Tibial nerve (tissue), 3 donors: ENCODE data around the gene EAF1.

Experiments
- POLR2A ChIP-seq, 2 donors: fragments of 450-650 bp; IDR thresholded peaks; one replicate each; pipeline ENCODE4 v1.6.1; 2017; ENCODE audit warnings: antibody characterized with exemption in 2 of 2, mild to moderate bottlenecking in 2 of 2, moderate library complexity in 2 of 2
- TF ChIP-seq, protein P1 (sequence below), 5 experiments: fragments of 200-600 bp in 3 of 5; fragments of 450-650 bp in 2 of 5; sonication (generic) in 3 of 5; IDR thresholded peaks; one replicate each; pipeline ENCODE4 v1.5.1; 2016 to 2019; ENCODE audit warnings: antibody characterized with exemption in 5 of 5, mild to moderate bottlenecking in 3 of 5, moderate library complexity in 2 of 5

DNA sequence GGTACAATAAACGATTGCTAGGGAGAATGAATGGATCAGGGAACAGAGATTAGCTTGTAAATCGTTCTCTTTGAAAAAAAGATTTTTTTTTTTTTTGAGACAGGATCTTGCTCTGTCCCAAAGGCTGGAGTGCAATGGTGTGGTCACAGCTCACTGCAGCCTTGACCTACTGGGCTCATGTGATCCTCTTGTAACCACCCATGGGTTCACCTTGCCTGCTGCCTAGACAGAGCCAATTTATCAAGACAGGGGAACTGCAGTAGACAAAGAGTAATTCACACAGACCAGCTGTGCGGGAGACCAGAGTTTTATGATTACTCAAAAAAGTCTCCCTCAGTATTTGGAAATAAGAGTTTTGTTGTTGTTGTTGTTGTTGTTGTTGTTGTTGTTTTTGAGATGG, 39.7 kb upstream of the EAF1 start:
- TF ChIP-seq POLR2A (IDR thresholded peaks at IDR 0.05): no peak
- TF ChIP-seq, protein P1, sequence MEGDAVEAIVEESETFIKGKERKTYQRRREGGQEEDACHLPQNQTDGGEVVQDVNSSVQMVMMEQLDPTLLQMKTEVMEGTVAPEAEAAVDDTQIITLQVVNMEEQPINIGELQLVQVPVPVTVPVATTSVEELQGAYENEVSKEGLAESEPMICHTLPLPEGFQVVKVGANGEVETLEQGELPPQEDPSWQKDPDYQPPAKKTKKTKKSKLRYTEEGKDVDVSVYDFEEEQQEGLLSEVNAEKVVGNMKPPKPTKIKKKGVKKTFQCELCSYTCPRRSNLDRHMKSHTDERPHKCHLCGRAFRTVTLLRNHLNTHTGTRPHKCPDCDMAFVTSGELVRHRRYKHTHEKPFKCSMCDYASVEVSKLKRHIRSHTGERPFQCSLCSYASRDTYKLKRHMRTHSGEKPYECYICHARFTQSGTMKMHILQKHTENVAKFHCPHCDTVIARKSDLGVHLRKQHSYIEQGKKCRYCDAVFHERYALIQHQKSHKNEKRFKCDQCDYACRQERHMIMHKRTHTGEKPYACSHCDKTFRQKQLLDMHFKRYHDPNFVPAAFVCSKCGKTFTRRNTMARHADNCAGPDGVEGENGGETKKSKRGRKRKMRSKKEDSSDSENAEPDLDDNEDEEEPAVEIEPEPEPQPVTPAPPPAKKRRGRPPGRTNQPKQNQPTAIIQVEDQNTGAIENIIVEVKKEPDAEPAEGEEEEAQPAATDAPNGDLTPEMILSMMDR (IDR thresholded peaks at IDR 0.05): no peak
